CD4-positive, alpha-beta T cell treated with Interleukin-15 for 4 hours (primary cell): ENCODE results near the gene HMCN2.

Experiments used
- DNase-seq: peaks from one replicate; pipeline ENCODE4 v3.0.0-alpha.2; 2020; ENCODE audit warnings: low spot score

HMCN2 gene

GRCh38 chr9:130348341-130348740, 82.8 kb downstream of the HMCN2 start:
- DNase-seq, result no peak

GRCh38 chr9:130348881-130349280, 83.3 kb downstream of the HMCN2 start:
- no peak for DNase-seq

GRCh38 chr9:130349398-130349797, 83.8 kb downstream of the HMCN2 start:
- DNase-seq, result no peak

- no peak for DNase-seq
These were observed 85.8 kb downstream of the HMCN2 start for GRCh38 chr9:130351343-130351742.

- no peak for DNase-seq
These were observed 86.5 kb downstream of the HMCN2 start for GRCh38 chr9:130352081-130352480.

- DNase-seq, result no peak
These were observed 87.2 kb downstream of the HMCN2 start for GRCh38 chr9:130352586-130353285.

GRCh38 chr9:130354378-130354777, 88.8 kb downstream of the HMCN2 start:
- DNase-seq, result no peak

- DNase-seq, result no peak
These were observed 89.2 kb downstream of the HMCN2 start for GRCh38 chr9:130354806-130355205.

GRCh38 chr9:130356033-130356432, 90.5 kb downstream of the HMCN2 start:
- no peak for DNase-seq

- no peak for DNase-seq
These were observed 91.5 kb downstream of the HMCN2 start for GRCh38 chr9:130356877-130357584.

- no peak for DNase-seq
These were observed 93.4 kb downstream of the HMCN2 start for GRCh38 chr9:130358928-130359327.

GRCh38 chr9:130359819-130360218, 94.3 kb downstream of the HMCN2 start:
- no peak for DNase-seq

- DNase-seq, result no peak
These were observed 95.1 kb downstream of the HMCN2 start for GRCh38 chr9:130360672-130361071.

- DNase-seq, result no peak
These were observed 96.4 kb downstream of the HMCN2 start for GRCh38 chr9:130361873-130362362.

GRCh38 chr9:130362691-130363090, 97.1 kb downstream of the HMCN2 start:
- DNase-seq, result no peak

GRCh38 chr9:130363755-130364404, 98.3 kb downstream of the HMCN2 start:
- no peak for DNase-seq

GRCh38 chr9:130364619-130365322, 99.2 kb downstream of the HMCN2 start:
- DNase-seq, result no peak

GRCh38 chr9:130365323-130365721, 99.8 kb downstream of the HMCN2 start:
- no peak for DNase-seq

- DNase-seq, result no peak
These were observed 100.5 kb downstream of the HMCN2 start for GRCh38 chr9:130366072-130366471.

- no peak for DNase-seq
These were observed 101.5 kb downstream of the HMCN2 start for GRCh38 chr9:130366888-130367550.

GRCh38 chr9:130368631-130369103, 103.1 kb downstream of the HMCN2 start:
- DNase-seq, result peak; percentile 6

- no peak for DNase-seq
These were observed 104.7 kb downstream of the HMCN2 start for GRCh38 chr9:130370226-130370625.
